Activated CD8-positive, alpha-beta memory T cell treated with anti-CD3 and anti-CD28 coated beads for 4 hours (primary cell): Measurements from ENCODE around the gene ALG14.
"Not testable (repeated sequence)": the region's sequence is repeated elsewhere in the genome, so short reads cannot be mapped to it uniquely, and the experiment has no call there.

ENCODE experiments used
- DNase-seq, 2 donors: peaks; one replicate each; pipeline ENCODE4 v3.0.0-alpha.2; 2020; ENCODE audit warnings: low read depth in 2 of 2

Gene ALG14

DNA sequence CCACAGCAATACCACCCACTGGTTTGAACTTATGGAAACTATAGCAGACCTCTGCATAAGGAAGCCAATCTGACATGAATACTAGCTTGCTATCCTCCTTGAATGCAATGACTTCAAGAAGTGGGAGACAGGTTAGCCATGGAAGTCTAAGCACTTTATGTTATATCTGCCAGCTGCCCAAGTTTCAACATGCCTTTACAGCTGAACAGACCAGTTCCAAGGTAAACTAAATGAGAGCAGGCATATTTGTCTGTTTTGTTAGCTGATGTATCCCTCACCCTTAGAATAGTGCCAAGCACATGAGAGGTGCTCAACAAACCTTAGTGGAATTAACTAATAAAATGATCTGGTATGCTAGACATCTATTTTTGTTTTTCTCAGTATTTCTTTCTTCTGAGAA lies 65.1 kb downstream of the ALG14 start:
- no peak for DNase-seq

DNA sequence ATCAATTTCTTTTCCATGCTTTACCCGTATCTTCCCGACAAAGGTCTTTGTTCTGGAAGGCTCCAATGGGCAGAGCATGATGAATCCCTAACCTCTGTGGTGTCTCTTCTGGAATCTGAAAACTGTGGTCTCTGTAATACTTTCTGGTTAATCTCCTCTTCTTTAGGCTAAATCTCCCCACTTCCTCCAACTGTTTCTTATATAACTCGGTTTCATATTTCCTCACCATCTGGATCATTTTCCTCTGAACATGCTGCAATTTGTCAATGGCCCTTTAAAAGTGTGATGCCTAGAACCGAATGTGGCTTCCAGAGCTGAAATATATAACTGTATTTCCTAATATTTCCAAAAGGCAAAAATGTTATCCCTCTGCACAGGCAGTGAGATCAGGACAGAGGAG lies 66.1 kb downstream of the ALG14 start:
- DNase-seq, result no peak

DNA sequence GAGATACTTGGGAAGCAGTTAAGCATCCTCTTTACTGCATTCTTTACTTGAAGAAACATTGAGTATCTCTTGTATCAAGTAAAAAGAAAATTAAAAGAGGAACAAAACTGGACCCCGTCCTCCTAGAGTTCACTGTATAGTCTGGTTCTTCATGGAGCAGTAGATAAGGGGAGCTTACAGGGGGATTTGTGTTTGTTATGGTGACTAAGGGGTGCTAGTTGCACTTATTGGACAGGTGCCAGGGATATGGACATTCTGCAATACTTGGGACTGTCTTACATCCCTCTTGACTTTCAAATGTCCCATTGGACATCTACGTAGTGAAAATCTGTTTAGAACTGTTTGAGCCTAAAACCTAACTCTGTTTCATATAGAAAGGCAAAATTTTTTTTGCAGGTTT lies 67.2 kb downstream of the ALG14 start:
- no peak for DNase-seq

DNA sequence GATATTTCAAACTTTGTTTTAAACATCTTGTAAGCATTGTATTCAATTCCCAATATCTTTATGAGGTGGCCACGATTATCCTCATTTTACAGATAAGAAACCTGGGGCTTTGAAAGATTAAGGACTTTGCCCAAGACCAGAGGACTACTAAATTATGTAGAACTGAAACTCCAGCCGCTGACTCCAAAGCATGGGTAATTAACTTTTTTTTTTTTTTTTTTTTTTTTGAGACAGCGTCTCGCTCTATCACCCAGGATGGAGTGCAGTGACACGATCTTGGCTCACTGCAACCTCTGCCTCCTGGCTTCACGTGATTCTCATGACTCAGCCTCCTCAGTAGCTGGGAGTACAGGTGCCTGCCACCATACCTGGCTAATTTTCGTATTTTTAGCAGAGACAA lies 68.7 kb downstream of the ALG14 start:
- no peak for DNase-seq

DNA sequence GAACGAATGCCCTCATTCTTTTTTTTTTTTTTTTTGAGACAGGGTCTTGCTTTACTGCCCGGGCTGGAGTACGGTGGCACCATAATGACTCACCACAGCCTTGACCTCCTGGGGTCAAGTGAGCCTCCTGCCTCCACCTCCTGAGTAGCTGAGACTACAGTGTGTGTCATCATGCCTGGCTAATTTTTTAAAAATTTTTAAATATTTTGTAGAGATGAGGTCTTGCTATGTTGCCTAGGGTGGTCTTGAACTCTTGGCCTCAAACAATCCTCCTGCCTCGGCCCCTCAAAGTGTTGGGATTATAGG lies 69.4 kb downstream of the ALG14 start:
- no peak for DNase-seq

DNA sequence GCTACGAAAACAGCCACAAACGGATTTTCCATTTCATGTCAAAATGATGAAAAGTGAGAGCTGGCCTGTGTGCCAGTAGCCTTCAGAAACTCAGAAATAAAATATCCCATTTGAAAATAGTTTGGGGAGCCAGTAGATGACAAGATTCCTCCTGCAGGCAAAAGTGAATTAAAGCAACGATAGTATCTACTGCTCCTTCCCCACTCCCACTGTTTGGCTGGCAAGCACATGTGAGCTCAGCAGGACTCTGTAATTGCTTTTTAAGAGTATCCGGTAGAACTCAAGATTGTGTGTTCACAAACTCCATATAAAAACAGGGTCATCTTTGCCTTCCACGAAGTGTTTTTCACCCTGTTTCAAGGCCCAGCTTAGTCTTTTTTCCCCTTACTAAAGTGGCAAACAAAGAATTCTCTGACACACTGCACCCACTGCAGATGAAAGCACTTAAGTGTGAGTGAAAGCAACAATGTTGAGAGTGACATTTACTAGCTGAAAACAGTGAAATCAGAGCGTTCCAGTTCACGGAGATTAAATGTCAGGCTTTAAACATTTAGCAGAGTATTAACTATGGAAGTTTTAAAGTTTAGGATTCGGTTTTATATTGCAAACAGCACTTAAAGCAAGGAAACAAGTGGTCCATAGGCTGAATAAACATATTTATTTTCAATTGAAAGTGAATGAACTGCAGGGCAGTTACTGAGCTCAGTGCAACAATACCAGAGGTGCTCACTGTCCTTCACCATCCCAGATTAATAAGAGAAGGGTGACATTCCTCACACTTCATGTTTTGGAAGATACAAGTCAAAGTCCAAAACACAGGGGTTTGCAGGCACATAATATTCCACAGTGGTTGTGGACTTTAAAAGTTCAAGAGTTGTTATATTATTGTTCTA lies 70.0 kb downstream of the ALG14 start:
- no peak for DNase-seq

DNA sequence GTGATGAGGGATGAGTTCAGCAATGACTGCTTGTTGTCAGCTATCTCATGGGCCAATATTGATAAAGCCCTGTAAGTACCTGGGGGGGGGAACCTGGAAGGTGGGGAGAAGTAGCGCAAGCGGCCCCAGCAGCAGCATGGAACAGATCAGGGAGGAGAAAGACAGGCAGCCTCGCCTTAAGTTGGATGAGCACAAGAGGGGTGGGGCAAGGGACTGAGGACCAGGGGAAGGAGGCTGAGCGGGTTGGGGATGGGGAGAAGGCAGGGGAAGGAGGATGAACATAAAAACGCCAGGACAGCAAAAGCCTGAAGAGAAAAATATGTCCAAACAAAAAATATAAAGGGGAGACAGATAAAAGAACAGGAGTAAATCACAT lies 70.6 kb downstream of the ALG14 start:
- no peak for DNase-seq

DNA sequence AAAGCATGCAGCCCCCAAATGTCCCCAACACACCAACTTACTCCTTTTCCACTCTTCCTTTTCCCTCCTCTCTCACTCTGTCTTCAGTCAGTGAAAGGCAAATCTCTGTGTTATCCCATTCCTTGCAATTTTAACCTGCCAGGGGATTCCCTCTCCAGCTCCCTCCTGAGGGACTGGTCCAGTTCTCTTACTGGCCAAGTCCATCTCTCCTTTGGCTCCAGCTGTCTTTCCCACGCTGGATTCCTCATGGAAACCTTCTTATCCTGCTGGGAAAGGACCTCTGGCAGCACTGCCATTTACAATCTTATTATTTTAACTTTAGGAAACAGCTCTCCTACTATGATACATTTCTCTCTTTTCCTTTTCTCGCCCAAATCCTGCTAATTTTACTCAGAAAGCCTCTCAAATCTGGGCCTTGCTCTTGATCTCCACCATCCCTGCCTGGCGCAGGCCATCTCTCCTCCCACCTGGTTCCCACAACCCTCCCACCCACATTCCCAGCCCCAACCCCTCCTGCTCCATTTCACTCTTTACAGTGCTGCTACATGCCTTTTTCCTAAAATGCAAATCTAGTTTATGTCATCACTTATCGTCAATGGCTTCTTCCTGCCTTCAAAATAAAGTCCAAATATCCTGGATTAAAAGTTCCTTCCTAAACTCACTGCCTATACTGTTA lies 73.2 kb downstream of the ALG14 start:
- DNase-seq, result no peak

DNA sequence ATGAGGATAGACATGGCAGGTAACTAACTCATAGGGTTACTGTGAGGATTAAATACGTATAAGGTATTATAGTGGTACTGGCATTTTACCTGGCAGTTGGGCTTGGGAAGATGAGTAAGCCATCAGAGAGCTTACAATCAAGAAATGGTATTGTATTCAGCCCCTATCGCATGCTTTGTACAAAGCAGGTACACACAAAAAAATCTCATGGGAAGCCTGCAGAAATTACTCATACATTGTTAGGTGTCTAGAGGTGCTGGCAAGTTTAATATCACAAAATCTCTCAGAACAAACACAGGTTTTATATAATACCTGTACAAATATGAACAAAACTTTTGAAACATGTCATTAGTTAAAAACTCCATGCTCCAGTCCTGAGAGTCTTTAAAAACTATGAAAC lies 74.0 kb downstream of the ALG14 start:
- no peak for DNase-seq

DNA sequence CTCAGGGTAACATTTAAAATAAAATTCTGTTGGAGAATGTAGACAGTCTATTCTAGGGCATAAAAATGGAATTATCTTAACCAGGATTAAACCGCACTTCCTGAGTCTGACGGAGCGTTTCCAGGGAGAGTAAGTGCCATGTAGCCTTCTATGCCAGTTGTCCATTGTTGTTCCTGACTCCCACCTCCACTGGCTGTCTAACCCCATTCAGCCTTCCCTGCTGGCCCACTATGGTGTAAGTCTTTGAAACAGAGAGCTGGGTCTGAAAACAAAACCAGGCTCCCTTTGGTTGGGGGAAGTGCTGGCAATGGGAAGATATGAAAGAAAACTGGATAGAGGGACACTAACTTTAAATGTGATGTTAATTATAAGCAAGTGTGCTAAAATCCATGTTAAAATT lies 74.6 kb downstream of the ALG14 start:
- no peak for DNase-seq

DNA sequence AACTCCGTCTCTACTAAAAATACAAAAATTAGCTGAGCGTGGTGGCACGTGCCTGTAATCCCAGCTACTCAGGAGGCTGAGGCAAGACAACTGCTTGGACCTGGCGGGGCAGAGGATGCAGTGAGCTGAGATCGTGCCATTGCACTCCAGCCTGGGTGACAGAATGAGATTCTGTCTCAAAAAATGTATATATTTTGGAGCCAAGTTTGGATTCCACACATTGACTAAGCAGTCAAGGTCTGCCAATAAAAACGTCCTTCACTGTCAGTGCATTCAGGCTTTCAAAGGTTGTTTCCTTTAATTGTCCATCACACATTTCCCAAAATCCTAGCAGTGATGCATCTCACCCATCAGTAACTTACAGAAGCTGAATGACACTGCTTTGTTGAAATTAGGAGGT lies 77.2 kb downstream of the ALG14 start:
- DNase-seq, result not testable (repeated sequence)

DNA sequence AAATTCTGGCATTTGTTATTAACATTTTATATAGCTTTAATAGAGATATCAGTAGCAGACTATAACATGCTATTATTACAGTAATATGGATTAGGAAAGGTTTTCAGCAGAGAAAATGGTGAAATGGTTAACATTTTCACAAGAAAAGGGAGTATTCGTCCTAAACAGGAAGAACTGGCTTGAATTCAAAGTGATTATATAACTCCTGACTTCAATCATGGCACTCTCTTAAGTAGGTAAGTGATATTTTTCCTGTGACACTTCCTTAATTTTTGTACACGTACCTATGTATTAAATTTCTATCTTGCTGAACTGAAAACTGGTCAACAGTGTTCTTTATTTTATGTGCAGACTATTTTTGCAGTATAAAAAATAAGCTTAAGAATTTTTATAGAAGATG lies 77.9 kb downstream of the ALG14 start:
- no peak for DNase-seq

DNA sequence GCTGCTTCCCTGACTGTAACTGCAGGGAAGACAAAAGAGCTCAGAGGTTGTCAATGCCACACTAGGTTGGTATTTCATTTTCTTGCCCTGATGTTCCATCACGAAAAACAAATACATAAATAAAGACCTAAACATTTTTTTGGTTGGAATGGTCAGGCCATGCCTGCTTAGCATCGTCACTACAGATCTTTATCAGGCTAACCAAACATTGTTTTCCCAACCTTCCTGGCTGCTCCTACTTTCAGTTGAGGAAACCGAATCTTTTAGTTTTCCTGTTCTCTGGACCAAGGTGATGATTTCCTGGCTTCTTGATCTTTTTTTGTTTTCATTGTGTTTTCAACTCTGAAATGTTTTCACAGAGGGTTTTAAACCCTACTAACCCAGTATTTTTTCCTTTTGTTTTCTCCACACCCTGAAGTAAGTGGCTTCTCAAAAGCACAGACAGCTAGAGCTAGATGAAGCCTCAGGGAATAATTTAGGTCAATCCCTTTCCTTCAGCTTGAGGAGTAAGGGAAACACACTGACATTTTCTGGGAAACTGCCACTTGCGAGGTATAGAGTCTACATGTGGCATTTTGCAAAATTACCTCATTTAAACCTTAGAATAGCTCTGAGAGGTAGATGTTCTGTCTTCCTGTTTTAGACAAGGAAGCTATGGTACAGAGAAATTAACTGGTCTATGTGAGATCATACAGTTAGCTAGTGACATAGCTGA lies 78.7 kb downstream of the ALG14 start:
- no peak for DNase-seq

DNA sequence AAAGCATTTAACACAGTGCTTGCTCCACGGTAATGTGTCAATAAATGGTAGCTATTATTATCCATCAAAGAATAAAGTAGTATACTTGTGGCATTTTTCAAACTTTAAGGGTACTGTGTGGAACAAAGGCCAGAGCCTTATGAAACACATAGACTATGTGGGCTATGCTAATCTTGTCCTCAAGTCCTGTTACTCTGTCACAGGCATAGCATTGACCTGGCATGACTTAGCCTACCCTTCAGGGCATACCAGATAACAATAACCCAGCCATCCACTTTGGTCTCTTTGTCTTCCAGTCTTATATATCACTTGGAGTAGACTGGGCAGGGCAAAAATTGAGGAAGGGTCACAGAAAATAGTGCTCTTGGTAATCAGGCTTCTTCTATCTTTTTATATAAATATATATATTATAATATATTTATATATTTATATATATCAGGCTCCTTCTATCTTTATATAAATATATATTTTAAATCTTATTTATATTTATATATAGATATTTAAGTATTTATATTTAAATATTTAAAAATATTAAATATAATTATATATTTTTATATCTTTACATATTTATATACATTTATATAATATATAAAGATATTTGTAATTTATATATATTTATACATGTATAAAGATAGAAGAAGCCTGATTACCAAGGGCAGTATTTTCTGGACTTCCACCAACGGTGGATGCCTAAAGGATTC lies 79.7 kb downstream of the ALG14 start:
- no peak for DNase-seq

DNA sequence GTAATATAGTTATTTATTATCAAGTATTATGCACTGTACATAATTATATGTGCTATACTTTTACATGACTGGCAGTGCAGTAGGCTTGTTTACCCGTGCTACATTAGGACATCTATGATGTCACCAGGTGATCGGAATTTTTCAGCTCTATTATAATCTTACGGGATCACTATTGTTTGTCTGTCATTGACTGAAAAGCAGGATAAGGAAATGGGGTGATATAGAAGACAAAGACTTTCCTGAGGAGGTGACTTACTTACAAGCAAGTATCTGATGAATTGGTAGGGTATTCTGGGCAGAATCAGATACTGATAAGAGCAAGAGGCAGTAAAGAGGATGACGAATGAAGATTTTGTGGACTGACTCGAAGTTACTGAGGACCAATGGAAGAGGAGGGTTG lies 80.6 kb downstream of the ALG14 start:
- no peak for DNase-seq

DNA sequence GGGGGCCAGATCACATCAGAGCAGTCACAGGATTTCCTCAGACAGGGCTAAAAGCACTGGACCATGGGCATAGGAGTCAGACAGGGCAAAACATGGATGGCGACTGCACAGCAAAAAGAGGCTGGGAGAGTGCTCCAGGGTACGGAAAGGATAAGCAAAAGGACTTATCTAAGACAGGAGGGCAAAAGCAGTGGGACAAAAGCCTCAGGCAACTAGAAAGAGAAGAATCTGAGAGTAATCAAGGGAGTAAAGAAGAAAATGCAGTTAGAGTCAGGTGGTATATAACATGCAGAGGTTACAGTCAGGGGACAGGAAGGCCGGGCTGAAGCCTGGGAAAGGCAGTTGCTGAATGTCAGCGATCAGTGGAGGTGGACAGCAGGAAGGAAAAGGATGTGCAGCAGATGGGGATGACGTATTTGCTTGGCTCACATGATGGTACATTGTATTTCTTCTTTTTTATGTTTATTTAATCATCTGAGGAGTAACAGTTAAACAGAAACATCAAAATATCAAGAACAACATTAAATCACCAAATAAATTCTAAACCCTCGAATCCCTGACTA lies 82.8 kb downstream of the ALG14 start:
- no peak for DNase-seq

DNA sequence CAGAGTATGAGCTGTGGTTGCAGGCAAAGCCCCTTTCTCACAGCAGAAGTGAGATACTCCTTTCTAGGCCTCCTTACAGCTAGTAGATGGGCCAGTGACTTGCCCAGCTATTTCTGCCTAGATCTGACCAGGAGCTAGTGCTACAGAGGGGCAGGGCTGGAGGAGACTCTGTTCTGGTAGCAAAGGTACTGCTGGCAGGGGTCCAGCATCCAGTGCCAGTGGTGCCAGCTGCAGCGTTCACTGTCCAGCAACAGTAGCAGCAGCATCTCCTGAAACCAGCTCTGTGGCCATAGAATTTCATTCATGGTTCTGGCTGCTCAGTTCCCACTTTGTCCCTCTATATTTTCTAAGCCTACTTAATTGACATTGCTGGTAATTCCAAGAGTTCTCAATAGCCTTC lies 83.4 kb downstream of the ALG14 start:
- no peak for DNase-seq

DNA sequence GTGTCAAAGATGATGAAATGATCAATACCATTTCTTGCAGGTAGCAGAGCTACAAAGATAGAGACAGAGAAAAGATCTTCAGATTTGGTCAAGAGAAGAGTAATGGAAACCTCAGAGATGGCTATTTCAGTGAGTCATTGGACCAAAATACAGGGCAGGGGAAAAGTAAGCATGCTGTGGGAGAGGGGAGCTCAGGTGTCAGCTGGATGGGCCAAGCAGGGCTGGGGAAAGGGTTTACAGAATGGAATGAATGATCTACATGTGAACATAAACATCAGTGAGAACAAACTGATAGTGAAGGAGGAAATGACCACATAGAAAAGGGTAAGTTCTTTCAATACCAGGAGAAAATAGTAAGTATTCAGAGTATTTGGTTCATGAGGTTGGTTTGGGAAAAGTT lies 84.4 kb downstream of the ALG14 start:
- no peak for DNase-seq

DNA sequence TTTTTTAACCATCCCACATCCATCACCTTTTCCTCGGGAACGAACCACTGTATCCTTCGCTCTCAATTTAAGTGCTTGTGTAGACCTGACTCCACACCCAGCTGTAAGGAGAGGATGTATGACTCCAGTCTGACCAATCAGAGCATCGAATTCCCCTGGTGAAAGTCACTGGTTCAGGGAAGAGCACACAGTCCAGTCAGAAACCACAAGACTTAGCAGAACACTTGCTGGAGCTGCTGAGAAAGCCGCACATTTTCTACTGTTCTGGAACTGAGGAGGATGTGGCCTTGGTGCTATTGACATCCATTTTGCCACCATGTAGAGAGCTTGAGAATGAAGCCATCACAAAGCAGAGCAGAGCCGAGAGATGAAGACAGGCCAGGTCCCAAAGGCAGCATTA lies 86.0 kb downstream of the ALG14 start:
- DNase-seq, result no peak

DNA sequence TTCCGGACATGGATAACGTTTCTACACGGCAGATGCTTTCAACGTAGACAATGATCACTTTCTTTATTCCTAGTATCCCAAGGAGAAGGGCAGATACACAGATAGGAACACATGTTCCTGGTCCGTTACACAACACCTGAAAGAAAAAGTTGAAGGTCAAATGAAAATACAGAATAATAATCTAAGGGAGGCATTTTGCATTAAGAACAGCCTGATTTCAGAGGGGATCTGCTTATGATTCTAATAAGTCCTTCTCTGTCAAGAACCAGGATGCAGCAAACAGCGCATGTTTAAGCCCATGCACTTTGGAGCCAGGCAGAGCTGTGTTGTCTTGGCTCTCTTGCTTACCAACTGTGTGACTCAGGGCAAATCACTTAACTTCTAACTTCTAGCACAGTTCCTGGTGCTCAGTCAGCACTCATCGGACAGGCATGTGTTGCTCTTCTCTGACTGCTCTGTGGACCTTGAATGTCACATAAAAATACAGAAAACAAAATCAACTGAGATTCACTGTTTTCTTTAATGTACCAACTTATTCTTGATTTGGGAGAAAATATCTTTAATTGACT lies 89.5 kb downstream of the ALG14 start:
- DNase-seq, result no peak

DNA sequence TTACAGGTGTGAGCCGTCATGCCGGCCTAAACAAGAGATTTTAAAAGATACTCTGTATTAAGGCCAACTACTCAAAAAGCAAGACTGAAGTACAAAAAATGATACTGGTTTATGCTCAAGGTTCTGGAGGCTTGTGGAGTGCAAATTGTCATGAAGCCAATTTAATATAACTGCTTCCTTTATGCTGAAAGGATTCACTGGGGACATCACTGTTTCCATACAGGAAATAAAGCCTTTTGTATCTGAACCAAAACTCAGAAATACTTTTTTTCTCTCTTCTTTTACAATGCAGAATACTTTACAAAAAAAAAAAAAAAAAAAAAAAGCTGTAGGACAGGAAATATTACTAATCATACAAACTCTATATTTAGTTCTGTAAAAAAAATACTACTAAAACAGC lies 90.4 kb downstream of the ALG14 start:
- DNase-seq, result no peak

DNA sequence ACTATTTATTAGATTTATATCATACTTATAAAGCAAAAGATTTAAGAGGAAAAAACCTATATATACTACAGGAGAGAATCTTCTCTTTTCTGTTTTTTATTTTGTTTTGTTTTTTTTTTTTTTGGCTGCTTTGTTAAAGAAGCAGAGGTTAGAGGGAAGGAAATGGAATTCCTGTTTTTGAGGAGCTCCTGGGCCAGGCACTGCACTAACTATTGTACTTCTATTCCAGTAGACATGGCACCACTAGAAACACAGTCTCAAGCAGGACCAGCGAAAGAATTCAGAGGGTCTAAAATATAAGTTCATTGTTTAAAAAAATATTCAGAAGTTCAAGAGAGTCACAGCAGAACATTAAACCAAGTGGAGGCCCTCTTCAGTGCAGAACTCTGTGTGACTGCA lies 91.2 kb downstream of the ALG14 start:
- no peak for DNase-seq
